CD4-positive, alpha-beta T cell (primary cell): ENCODE measurements around the gene KIF24. TPM values are rescaled to one million over a fixed set of nuclear protein-coding genes. Genes with fewer than 3 reads are reported as not detected.

ENCODE experiments used
- ATAC-seq: fragments of 200-7000 bp; cut with Tn5 transposase; one replicate; pipeline ENCODE4 v1.10.0; 2022; ENCODE audit warnings: mild to moderate bottlenecking; ENCODE audit not compliant: poor library complexity
- CTCF ChIA-PET: fragments of 350-600 bp; sonication (Branson Sonifier 250); formaldehyde crosslinking; loops from one replicate; lab custom pipeline; 2021; ENCODE audit warnings: antibody characterized with exemption, inconsistent platforms; lab: Charles Lee
- POLR2A ChIA-PET: fragments of 350-600 bp; sonication (Branson Sonifier 250); formaldehyde crosslinking; loops from one replicate; lab custom pipeline; 2021; ENCODE audit warnings: antibody characterized with exemption, inconsistent platforms; lab: Charles Lee
- DNase-seq, 14 experiments: peaks; one replicate each; pipeline ENCODE4 v3.0.0-alpha.2; 2013 to 2020; ENCODE audit warnings: mixed read lengths in 2 of 14
- H3K27ac ChIP-seq, 2 donors: one replicate each; pipeline versions ENCODE4 v1.5.1 to v1.7.0; 2013; ENCODE audit warnings: low read length in 2 of 2, low read depth in 1 of 2, mild to moderate bottlenecking in 1 of 2
- H3K27me3 ChIP-seq, 2 experiments: 1 replicate in 1 of 2; 2 replicates in 1 of 2; pipeline versions ENCODE4 v1.6.1 to v1.7.0; 2013; ENCODE audit warnings: low read length in 2 of 2, control low read depth in 1 of 2, mild to moderate bottlenecking in 1 of 2, moderate library complexity in 1 of 2; ENCODE audit not compliant: insufficient read depth in 2 of 2, control insufficient read depth in 1 of 2
- H3K36me3 ChIP-seq: one replicate; pipeline ENCODE4 v1.6.1; 2013; ENCODE audit warnings: low read length, control low read depth; ENCODE audit not compliant: insufficient read depth
- H3K4me1 ChIP-seq: one replicate; pipeline ENCODE4 v1.6.1; 2013; ENCODE audit warnings: low read length, control low read depth; ENCODE audit not compliant: insufficient read depth
- H3K4me3 ChIP-seq: one replicate; pipeline ENCODE4 v1.5.1; 2013; ENCODE audit warnings: mild to moderate bottlenecking, low read length, moderate library complexity
- H3K9me3 ChIP-seq, 2 experiments: 1 replicate in 1 of 2; 2 replicates in 1 of 2; pipeline versions ENCODE4 v1.6.1 to v1.7.0; 2013; ENCODE audit warnings: low read length in 2 of 2, mild to moderate bottlenecking in 2 of 2, control low read depth in 1 of 2, moderate library complexity in 1 of 2; ENCODE audit not compliant: control insufficient read depth in 1 of 2, insufficient read depth in 1 of 2
- H3K27ac Mint-ChIP-seq: one replicate; pipeline ENCODE4 v1.8.0; 2020; ENCODE audit warnings: mixed read lengths
- H3K27me3 Mint-ChIP-seq: one replicate; pipeline ENCODE4 v1.8.0; 2021; ENCODE audit warnings: mixed read lengths
- H3K36me3 Mint-ChIP-seq: one replicate; pipeline ENCODE4 v1.8.0; 2021; ENCODE audit warnings: low read depth, mixed read lengths
- H3K4me1 Mint-ChIP-seq: one replicate; pipeline ENCODE4 v1.8.0; 2021; ENCODE audit warnings: low read depth, mixed read lengths
- H3K4me3 Mint-ChIP-seq: one replicate; pipeline ENCODE4 v1.8.0; 2020; ENCODE audit warnings: mild to moderate bottlenecking, mixed read lengths
- H3K9me3 Mint-ChIP-seq: one replicate; pipeline ENCODE4 v1.8.0; 2020; ENCODE audit warnings: mixed read lengths
- intact Hi-C, 2 experiments: fragments of 100-400 bp; cut with DNase I in 1 of 2; cut with micrococcal nuclease in 1 of 2; formaldehyde crosslinking; loops; one replicate each; pipeline versions ENCODE4 v1.15.1 to v1.9.0; 2023 to 2025; cut with DNase I, micrococcal nuclease
- polyA plus RNA-seq, 2 donors: library from polyadenylated mRNA; unstranded; fragments of 120-200 nt; gene quantifications; one replicate each; pipeline ENCODE4 v1.2.1, GENCODE V29; 2013
- total RNA-seq, 174 experiments: library from RNA in 2 of 174; stranded (reverse) in 2 of 174; gene quantifications; one replicate each; pipeline ENCODE4 v1.2.3 and lab custom pipeline; 2021 to 2026
- TF ChIP-seq, protein P1 (sequence below): fragments of 200-600 bp; IDR thresholded peaks from one replicate; pipeline ENCODE4 v1.8.0; 2022; ENCODE audit warnings: antibody characterized with exemption, mild to moderate bottlenecking

KIF24 gene, protein sequence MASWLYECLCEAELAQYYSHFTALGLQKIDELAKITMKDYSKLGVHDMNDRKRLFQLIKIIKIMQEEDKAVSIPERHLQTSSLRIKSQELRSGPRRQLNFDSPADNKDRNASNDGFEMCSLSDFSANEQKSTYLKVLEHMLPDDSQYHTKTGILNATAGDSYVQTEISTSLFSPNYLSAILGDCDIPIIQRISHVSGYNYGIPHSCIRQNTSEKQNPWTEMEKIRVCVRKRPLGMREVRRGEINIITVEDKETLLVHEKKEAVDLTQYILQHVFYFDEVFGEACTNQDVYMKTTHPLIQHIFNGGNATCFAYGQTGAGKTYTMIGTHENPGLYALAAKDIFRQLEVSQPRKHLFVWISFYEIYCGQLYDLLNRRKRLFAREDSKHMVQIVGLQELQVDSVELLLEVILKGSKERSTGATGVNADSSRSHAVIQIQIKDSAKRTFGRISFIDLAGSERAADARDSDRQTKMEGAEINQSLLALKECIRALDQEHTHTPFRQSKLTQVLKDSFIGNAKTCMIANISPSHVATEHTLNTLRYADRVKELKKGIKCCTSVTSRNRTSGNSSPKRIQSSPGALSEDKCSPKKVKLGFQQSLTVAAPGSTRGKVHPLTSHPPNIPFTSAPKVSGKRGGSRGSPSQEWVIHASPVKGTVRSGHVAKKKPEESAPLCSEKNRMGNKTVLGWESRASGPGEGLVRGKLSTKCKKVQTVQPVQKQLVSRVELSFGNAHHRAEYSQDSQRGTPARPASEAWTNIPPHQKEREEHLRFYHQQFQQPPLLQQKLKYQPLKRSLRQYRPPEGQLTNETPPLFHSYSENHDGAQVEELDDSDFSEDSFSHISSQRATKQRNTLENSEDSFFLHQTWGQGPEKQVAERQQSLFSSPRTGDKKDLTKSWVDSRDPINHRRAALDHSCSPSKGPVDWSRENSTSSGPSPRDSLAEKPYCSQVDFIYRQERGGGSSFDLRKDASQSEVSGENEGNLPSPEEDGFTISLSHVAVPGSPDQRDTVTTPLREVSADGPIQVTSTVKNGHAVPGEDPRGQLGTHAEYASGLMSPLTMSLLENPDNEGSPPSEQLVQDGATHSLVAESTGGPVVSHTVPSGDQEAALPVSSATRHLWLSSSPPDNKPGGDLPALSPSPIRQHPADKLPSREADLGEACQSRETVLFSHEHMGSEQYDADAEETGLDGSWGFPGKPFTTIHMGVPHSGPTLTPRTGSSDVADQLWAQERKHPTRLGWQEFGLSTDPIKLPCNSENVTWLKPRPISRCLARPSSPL (N-terminal part only)
- total RNA-seq (under 1 TPM; 0.05 to 0.14 TPM), total RNA-seq (lab: John Stamatoyannopoulos, UW) (0 to 28.7 (median 0.82) reads per million in 172 experiments)
- polyA plus RNA-seq (2013, experiment 1 of 2): 0.13 TPM
- polyA plus RNA-seq (2013, experiment 2 of 2): 0.61 TPM

DNA sequence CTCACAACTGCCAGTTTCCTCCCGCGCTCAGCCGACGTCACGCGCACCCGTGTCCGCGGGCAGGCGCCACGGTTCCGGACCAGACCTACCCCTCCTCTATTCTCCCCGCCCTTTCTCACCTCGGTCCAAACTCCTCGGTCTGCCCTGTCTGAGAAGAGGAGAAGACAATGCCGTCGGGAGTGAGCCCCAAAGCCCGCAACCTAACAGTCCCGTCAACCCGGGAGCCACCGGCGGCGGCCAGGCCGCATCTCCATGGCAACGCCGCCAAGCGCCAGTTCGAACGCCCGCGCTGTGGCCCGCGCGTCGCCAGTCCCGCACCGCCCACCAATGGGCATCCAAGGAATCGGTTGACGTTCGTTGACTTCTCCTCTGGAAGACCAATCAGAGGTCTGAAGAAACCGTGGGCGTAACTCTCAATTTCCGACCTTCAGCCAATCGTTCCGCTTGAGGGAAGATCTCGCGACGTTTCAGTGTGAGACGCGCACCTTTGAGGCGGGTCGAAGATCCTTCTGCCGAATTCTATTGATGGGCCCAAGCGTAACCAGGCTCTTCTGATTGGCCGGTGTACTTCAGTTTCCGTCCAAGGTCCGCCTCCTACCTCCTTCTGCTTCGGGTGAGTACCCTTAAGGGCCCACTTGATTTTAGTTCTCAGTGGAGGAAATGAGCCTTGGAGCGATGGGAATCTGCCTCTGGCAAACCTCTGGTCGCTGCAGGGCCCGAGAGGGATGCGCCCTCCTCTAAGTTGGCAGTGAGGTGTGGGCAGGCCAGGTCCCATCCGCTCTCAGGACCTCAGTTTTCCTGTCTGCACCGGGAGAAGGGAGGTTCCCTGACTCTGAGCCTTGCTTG is at the start of gene KIF24, which contains the start of gene NUDT2:
KIF24 (minus strand) TSS at position 282 of the 846 bp plus-strand sequence. CDS start 17,922 bp downstream, outside the sequence.
NUDT2 (plus strand) TSS at position 583 of the 846 bp plus-strand sequence. CDS start 9,471 bp downstream, outside the sequence.
- CTCF ChIA-PET: interaction anchor here (4.0 kb wide), 1 partner anchor 50 kb away, joined by 22 read pairs; no protein-coding TSS in a partner anchor
- no peaks in the 10 kb centered on the region for H3K9me3 ChIP-seq
- peak within 1 kb of the TSS; percentile 76 to 86 for H3K27ac ChIP-seq
- peaks cover 42% of the 10 kb centered on the region for H3K4me1 Mint-ChIP-seq
- H3K27me3 ChIP-seq: no peaks in the 10 kb centered on the region
- H3K36me3 Mint-ChIP-seq: no peaks in the 10 kb centered on the region
- H3K27ac Mint-ChIP-seq: peak within 1 kb of the TSS; percentile 90
- peaks cover 21% of the 10 kb centered on the region for H3K4me1 ChIP-seq
- intact Hi-C loops: loop anchor here (1.0 to 10.0 kb wide), 9 partner anchors 50 to 280 kb away; partner anchors contain the start of genes DCAF12 (in 1 of the 2), DNAI1 (in 1 of the 2), ENHO (in 1 of the 2) and FAM219A (in 1 of the 2)
- TF ChIP-seq, protein P1, sequence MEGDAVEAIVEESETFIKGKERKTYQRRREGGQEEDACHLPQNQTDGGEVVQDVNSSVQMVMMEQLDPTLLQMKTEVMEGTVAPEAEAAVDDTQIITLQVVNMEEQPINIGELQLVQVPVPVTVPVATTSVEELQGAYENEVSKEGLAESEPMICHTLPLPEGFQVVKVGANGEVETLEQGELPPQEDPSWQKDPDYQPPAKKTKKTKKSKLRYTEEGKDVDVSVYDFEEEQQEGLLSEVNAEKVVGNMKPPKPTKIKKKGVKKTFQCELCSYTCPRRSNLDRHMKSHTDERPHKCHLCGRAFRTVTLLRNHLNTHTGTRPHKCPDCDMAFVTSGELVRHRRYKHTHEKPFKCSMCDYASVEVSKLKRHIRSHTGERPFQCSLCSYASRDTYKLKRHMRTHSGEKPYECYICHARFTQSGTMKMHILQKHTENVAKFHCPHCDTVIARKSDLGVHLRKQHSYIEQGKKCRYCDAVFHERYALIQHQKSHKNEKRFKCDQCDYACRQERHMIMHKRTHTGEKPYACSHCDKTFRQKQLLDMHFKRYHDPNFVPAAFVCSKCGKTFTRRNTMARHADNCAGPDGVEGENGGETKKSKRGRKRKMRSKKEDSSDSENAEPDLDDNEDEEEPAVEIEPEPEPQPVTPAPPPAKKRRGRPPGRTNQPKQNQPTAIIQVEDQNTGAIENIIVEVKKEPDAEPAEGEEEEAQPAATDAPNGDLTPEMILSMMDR: no peak
- ATAC-seq (peak; percentile 92), DNase-seq (peak; percentile 88 to 100 (median 92))
- H3K27me3 Mint-ChIP-seq: no peaks in the 10 kb centered on the region
- POLR2A ChIA-PET: no interaction called here
- H3K9me3 Mint-ChIP-seq: no peaks in the 10 kb centered on the region
- peak within 1 kb of the TSS; percentile 90 for H3K4me3 Mint-ChIP-seq
- H3K36me3 ChIP-seq: no peaks in the 10 kb centered on the region
- H3K4me3 ChIP-seq: peak within 1 kb of the TSS; percentile 93

DNA sequence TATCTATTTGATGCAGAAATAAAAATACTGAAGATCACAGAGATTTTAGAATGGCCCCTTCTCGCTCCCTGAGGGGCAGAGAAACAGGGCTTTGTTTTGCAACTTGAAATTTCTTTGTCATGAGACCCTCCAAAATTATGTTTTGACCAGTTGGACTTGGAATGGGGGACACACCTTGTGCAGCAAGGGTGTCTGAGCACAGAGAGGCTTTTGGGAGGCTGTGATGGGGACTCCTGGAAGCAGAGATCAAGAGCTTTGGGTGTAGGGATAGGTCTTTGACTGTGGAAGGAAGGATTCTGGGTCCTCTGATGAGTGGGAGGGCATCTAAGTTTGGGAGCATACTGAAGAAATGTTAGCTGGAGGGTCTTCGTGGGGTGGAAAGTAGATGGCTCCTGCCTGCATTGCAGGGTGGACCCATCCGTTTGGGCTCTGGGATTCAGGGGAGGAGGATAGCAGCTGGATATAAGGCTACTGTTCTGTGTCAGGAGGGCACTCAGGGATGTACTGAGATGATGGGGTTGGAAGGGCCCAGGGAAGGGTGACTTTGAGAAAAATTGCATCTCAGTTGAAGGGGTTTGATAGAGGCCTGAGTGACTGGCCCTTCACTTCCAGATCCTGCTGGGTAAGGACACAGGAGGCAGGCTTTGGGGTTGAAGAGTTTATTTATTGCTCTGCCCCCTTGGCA is 49.5 kb upstream of the KIF24 start:
- Histone ChIP-seq H3K4me1 (peaks cover 48% of the 10 kb centered on the region), H3K9me3 (no peaks in the 10 kb centered on the region), H3K36me3 (no peaks in the 10 kb centered on the region), H3K27ac (no peak overlapping the region), H3K27me3 (no peaks in the 10 kb centered on the region), H3K4me3 (no peak overlapping the region)
- ChIA-PET CTCF (interaction anchor here (1.0 to 2.0 kb wide), 14 partner anchors 8 to 330 kb away, joined by 3 to 22 read pairs (median 3); partner anchors contain the start of genes GALT, NUDT2, UBAP1 and UBAP2), POLR2A (interaction anchor here (0.7 to 1.8 kb wide), 7 partner anchors 8 to 905 kb away, joined by 3 to 11 read pairs (median 4); partner anchors contain the start of genes ENHO, NOL6, RPP25L and SIGMAR1)
- H3K9me3 Mint-ChIP-seq: no peaks in the 10 kb centered on the region
- H3K27ac Mint-ChIP-seq: no peak overlapping the region
- H3K4me1 Mint-ChIP-seq: peaks cover 47% of the 10 kb centered on the region
- H3K27me3 Mint-ChIP-seq: no peaks in the 10 kb centered on the region
- no peak for DNase-seq
- ATAC-seq: no peak
- peak overlapping the region; percentile 78 for H3K4me3 Mint-ChIP-seq
- intact Hi-C loops: loop anchor here (1.0 to 10.0 kb wide), 12 partner anchors 46 to 1774 kb away; partner anchors contain the start of genes DCAF12 (in 2 of the 2), UBAP1 (in 2 of the 2), B4GALT1 (in 1 of the 2) and ENHO (in 1 of the 2)
- TF ChIP-seq, protein P1: no peak
- H3K36me3 Mint-ChIP-seq: no peaks in the 10 kb centered on the region
